ENCODE data around the gene SOX9.
"Not testable (repeated sequence)": the region's sequence is repeated elsewhere in the genome, so short reads cannot be mapped to it uniquely, and the experiment has no call there.

SOX9 gene

DNA sequence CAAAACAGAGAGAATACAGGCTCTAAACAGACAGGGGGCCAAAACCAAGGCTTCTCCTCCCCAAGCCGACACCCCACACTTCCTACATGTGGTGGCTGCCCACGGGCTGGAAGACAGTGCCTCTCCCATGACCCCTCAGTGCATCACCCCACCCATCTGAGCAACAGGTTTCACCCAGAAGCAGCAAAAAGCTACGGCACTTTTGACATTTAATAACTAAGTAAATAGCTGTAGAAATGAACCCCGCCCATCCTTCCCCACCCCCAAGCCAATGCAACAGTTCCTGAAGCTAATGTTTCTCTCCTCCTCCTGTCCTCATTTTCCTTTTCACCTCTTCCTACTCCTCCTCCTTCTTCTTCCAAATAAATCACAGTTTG, 9.9 kb upstream of the SOX9 start:
- peak overlapping the region; percentile 39 for H3K4me3 ChIP-seq (ENCODE audit: low read depth, low read length)
- TF ChIP-seq, protein P1, sequence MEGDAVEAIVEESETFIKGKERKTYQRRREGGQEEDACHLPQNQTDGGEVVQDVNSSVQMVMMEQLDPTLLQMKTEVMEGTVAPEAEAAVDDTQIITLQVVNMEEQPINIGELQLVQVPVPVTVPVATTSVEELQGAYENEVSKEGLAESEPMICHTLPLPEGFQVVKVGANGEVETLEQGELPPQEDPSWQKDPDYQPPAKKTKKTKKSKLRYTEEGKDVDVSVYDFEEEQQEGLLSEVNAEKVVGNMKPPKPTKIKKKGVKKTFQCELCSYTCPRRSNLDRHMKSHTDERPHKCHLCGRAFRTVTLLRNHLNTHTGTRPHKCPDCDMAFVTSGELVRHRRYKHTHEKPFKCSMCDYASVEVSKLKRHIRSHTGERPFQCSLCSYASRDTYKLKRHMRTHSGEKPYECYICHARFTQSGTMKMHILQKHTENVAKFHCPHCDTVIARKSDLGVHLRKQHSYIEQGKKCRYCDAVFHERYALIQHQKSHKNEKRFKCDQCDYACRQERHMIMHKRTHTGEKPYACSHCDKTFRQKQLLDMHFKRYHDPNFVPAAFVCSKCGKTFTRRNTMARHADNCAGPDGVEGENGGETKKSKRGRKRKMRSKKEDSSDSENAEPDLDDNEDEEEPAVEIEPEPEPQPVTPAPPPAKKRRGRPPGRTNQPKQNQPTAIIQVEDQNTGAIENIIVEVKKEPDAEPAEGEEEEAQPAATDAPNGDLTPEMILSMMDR (IDR thresholded peaks at IDR 0.05; ENCODE audit: low read depth, low read length), result no peak

DNA sequence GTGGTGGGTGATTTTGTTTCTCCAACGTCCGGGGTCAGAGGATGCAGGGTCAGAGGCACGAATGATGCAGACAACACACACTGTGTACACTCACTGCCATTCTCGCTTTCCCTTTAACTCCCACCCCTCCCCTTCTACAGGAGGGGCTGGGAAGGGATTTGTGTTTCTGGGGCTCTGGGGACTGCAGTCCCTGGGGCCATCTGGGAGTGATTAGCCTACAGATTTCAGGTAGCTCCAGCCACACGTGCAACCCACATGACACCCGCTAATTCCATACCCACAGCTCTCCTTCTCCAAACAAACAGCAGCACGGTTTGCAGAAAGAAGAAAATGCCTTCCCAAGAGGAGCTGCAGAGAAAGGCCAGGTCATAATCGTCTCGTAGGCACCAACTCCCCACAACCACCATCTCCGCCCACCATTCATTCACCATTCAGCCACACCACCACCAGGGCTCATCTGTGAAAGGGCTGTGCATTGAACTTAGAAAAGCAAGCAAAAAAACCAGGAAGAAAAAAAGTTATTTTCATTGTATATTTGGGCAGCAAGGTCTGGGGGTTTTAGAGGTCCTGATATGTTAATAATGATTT, 9.4 kb upstream of the SOX9 start:
- TF ChIP-seq, protein P1 (IDR thresholded peaks at IDR 0.05; ENCODE audit: low read depth, low read length), result no peak
- H3K4me3 ChIP-seq (ENCODE audit: low read depth, low read length), result no peak overlapping the region

DNA sequence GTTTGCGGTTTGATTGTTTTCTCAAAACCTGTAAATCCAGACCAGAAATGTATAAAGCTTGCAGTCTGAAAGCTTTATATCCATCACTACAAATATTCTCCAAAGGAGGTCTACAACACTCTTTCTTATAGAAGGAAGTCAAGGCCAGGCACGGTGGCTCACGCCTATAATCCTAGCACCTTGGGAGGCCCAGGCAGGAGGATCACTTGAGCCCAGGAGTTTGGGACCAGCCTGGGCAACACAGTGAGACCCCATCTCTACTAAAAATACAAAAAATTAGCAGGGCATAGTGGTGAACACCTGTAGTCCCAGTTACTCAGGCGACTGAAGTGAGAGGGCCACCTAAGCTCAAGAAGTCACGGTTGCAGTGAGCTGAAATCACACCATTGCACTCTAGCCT, 8.9 kb upstream of the SOX9 start:
- H3K4me3 ChIP-seq (ENCODE audit: low read depth, low read length), result not testable (repeated sequence)

DNA sequence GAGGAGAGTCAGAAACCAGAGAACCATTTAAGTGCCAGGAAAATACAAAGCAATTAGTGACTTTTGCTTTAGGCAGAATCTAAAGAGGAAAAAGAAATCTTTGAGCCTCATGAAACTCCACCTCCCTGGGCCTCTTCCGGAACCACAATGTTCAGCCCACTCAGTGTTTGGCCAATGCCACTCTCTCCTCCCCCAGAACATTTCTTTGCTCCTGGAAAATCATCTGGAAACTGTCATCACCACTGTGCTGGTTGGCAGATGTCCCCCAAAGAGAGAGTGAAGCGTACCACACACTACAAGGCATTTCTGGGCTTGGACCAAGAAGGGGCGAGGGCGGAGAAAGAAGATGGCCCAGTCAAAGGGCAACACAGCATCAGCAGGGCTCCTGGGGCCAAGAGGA, 7.1 kb upstream of the SOX9 start:
- TF ChIP-seq, protein P1 (IDR thresholded peaks at IDR 0.05; ENCODE audit: low read depth, low read length), result no peak
- no peak overlapping the region for H3K4me3 ChIP-seq (ENCODE audit: low read depth, low read length)

DNA sequence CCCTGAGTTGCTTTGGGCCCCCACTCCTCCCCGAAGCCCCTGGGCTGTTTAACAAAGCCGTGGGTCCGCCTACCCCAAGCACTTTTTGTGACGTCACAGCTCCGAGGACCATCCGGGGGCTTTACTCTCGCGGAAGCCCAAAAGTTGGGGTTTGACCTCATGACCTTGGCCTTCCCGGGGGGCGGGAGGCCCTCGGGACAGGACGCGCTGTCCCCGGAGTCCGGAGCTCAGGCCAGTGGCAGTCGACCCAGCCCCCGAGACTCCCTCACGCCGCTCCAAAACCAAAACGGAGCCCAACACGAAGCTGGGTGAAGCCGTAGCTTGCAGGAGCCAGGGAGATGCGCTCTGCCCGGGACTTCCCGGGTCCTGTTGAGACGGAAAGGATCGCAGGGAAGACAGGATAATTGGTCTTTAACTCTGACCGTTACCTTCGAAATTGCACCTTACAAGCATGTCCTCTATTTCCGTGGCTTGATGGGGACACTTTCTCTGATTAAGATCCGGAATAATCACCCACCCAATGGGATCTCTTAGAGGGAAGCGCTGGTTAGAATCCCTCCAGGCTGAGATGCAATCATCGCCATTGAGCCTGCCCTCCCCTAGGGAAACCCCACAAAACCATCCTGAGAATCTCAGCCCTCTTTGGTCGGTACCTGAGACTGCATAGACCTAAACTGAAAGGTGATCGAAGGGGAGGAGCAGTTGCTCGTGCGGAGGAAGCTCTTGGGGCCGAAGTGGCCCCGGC, 4.9 kb upstream of the SOX9 start:
- TF ChIP-seq, protein P1 (IDR thresholded peaks at IDR 0.05; ENCODE audit: low read depth, low read length), result no peak
- H3K4me3 ChIP-seq (ENCODE audit: low read depth, low read length), result no peak overlapping the region

DNA sequence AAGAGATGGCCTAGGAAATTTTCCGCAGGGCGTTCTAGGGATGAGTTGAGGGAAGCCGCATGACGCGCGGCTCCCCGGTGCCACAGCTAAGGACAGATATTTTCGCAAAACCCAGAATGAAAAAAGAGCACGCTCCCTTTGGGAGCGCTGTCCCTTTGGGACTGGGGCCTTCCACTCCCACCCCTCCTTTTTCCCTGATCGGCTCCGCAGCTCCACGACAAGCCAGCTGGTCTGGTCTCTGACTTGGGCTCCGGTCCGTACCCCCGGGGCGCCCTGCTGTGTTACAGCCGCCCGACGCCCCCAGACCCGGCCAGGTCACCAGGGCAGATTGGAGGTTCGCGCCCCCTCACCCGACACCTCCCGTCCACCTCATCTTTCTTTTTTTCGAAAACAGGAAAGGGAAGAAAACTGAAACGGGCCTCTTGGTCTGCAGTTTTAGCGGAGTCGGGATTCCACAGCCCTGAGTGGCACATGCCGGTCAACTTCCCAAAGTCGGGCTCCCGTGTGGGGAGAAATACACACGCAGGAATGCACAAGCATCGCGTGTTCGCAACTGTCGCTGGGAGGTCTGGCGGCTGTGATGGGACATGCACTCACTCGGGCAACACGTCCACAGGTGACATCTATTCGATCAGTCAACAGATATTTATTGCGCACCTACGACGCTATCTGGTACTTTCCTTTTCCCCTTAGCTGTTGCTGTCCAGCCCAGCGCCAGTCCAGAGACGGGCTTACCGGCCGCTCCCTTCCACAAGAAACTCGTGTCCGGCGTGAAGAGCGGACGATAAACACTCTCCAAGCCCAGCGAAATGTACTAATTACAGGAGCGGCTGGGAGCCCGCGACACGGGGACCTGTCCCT, 3.9 kb upstream of the SOX9 start:
- TF ChIP-seq, protein P1 (IDR thresholded peaks at IDR 0.05; ENCODE audit: low read depth, low read length), result no peak
- peak overlapping the region; percentile 57 for H3K4me3 ChIP-seq (ENCODE audit: low read depth, low read length)

DNA sequence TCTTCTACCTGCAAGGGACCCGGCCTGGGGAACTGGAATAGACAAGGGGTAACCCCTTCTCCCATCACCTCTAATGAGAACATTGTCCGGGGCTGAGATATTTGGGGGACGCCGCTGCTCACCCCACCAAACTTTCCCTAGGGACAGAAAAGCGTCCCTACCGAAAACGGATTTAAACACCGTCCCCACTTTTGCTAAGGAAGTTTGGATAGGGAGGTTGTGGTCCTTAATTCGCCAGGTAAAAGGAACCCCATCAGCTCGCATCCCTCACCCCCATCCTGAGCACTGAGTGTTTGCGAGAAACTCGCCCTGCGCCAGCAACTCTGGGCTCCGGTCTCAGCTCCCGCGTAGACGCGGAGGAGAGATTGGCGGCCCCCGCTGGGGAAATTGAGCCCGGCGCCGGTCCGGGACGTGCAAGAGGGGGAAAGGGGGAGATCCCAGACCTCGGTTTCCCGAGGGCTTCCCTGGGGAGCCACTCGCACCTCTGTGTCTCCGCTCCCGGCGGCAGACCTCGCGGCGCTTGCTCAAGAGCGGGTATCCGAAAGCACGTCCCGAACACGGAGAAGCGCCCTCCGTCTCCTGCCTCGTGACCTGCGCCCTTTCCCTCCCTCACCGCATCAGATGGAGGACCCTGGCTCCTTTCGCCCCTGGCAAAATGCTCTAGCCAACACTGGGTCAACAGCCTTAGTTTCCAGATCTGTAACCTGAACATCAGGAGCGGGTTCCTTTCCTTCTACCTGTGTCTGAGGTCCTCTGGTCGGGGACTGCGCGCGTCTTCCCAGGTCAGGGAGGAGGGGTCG, 3.1 kb upstream of the SOX9 start:
- TF ChIP-seq, protein P1 (IDR thresholded peaks at IDR 0.05; ENCODE audit: low read depth, low read length), result no peak
- peak overlapping the region; percentile 57 for H3K4me3 ChIP-seq (ENCODE audit: low read depth, low read length)
